ENCODE results near the gene SETMAR.

Gene SETMAR

DNA sequence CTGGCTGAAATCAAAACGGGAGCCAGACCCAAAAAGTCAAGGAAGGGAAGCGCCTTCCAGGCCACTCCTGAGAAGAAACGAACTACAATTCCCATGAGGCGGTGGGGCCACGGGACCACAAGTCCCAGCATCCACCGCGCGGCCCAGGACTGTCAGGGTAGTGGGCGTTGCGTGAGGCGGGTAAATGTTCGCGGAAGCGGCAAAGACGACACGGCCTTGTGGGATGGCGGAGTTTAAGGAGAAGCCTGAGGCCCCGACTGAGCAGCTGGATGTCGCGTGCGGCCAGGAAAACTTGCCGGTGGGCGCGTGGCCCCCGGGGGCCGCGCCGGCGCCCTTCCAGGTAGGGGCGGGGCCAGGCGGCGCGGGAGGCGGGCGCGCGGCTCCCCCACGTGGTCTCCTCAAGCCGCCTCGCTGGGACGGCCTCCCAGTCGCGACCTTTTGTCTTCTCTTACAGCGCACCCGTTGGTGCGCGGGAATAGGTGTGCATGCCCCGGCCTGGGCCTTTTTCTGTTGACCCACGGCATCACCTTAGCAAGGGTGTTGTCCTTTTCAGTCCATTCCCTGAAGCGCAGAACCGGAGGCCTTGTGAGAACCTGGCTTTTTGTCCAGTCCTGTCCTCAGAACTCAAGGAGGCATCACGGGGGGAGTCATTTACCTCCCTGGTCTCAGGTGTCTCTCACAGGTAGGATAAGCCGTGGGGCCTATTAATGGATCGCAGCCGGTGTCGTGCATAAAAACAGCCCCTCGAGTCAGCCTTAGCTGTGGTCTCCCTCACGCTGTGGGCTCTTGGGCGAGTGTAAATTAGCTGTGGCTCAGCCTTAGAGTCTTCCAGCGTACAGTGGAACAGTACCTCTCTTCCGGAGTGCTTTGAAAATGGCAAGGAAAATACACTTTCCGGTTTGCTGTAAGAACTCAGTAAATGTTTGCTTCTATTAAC is at the start of gene SETMAR:
TSS of gene SETMAR (plus strand) at position 183 of the 937 bp plus-strand sequence. CDS start at position 185, 2 bp downstream.
- Histone ChIP-seq H3K36me3 (ENCODE audit: control insufficient read depth, insufficient read depth, low read length) (no peaks in the 10 kb centered on the region), H3K9me3 (ENCODE audit: control insufficient read depth, insufficient read depth, low read length) (no peaks in the 10 kb centered on the region), H3K9ac (ENCODE audit: low read depth, low read length) (peak within 1 kb of the TSS; percentile 80), H3K27me3 (ENCODE audit: control insufficient read depth, insufficient read depth, low read length) (no peaks in the 10 kb centered on the region), H3K4me3 (ENCODE audit: low read depth, low read length) (peak within 1 kb of the TSS; percentile 64), H3K4me1 (ENCODE audit: control insufficient read depth, insufficient read depth, low read length) (no peaks in the 10 kb centered on the region)

- Histone ChIP-seq H3K27me3 (ENCODE audit: control insufficient read depth, insufficient read depth, low read length) (no peaks in the 10 kb centered on the region), H3K9ac (ENCODE audit: low read depth, low read length) (no peak overlapping the region), H3K36me3 (ENCODE audit: control insufficient read depth, insufficient read depth, low read length) (no peaks in the 10 kb centered on the region), H3K9me3 (ENCODE audit: control insufficient read depth, insufficient read depth, low read length) (no peaks in the 10 kb centered on the region), H3K4me3 (ENCODE audit: low read depth, low read length) (no peak overlapping the region), H3K4me1 (ENCODE audit: control insufficient read depth, insufficient read depth, low read length) (no peaks in the 10 kb centered on the region)
These were observed 41.8 kb upstream of the SETMAR start for GRCh38 chr3:4261406-4261805.

- no peaks in the 10 kb centered on the region for H3K27me3 ChIP-seq (ENCODE audit: control insufficient read depth, insufficient read depth, low read length)
- H3K4me1 ChIP-seq (ENCODE audit: control insufficient read depth, insufficient read depth, low read length) = no peaks in the 10 kb centered on the region
- H3K4me3 ChIP-seq (ENCODE audit: low read depth, low read length) = no peak overlapping the region
- H3K36me3 ChIP-seq (ENCODE audit: control insufficient read depth, insufficient read depth, low read length) = no peaks in the 10 kb centered on the region
- no peak overlapping the region for H3K9ac ChIP-seq (ENCODE audit: low read depth, low read length)
- H3K9me3 ChIP-seq (ENCODE audit: control insufficient read depth, insufficient read depth, low read length) = no peaks in the 10 kb centered on the region
These were observed 39.1 kb upstream of the SETMAR start for GRCh38 chr3:4264040-4264439.

GRCh38 chr3:4270720-4271119 is 32.4 kb upstream of the SETMAR start:
- H3K9me3 ChIP-seq (ENCODE audit: control insufficient read depth, insufficient read depth, low read length) = no peaks in the 10 kb centered on the region
- no peak overlapping the region for H3K4me3 ChIP-seq (ENCODE audit: low read depth, low read length)
- no peak overlapping the region for H3K9ac ChIP-seq (ENCODE audit: low read depth, low read length)
- H3K36me3 ChIP-seq (ENCODE audit: control insufficient read depth, insufficient read depth, low read length) = no peaks in the 10 kb centered on the region
- no peaks in the 10 kb centered on the region for H3K27me3 ChIP-seq (ENCODE audit: control insufficient read depth, insufficient read depth, low read length)
- no peaks in the 10 kb centered on the region for H3K4me1 ChIP-seq (ENCODE audit: control insufficient read depth, insufficient read depth, low read length)

DNA sequence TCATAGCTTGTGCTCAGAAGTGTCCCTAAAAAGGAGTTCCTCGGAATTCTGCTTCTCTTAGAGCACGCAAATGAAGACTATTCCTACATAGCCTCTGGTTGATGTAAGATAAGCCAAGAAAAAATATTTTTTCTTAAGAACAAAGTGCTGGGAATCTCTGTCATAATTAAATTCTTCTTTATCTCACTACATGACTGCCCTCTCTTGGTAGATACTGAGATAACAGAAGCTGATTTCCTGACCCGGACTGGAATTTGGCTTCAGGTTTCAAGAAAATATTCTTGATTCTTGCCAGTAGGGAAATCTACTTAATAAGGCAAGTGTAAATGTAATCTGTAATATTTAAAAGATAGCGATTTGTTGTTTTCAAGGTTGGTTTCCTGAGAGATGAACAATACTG is 31.3 kb upstream of the SETMAR start:
- H3K9me3 ChIP-seq (ENCODE audit: control insufficient read depth, insufficient read depth, low read length) = no peaks in the 10 kb centered on the region
- H3K27me3 ChIP-seq (ENCODE audit: control insufficient read depth, insufficient read depth, low read length) = no peaks in the 10 kb centered on the region
- no peaks in the 10 kb centered on the region for H3K36me3 ChIP-seq (ENCODE audit: control insufficient read depth, insufficient read depth, low read length)

DNA sequence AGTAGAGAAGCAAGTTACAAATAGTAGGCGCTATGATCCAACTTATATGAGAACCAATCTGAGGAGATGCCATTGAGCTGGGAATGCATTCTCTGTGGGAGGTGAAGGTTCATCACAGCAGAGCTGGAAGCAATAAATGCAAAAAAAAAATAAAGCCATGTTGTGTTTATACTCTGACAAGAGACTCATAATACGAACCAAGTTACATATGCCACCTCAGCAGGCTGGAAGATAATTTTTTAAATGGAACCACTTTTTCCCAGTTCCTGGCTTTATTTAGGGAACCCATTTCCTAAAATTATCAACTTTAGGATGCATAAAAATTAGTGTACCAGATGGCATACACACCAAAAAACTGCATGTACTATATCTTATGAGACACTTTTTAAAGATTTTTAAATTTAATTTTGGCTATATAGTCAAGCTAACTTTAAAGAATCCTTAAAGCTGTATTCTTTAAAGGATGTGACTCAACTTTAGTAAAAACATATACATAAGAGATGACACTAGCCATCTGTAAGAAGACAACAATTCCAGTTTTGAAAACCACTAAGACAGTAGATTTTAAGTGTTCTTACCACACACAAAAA is 23.6 kb upstream of the SETMAR start:
- Histone ChIP-seq H3K9ac (ENCODE audit: low read depth, low read length) (no peak overlapping the region), H3K4me1 (ENCODE audit: control insufficient read depth, insufficient read depth, low read length) (no peaks in the 10 kb centered on the region), H3K4me3 (ENCODE audit: low read depth, low read length) (no peak overlapping the region), H3K36me3 (ENCODE audit: control insufficient read depth, insufficient read depth, low read length) (no peaks in the 10 kb centered on the region), H3K9me3 (ENCODE audit: control insufficient read depth, insufficient read depth, low read length) (no peaks in the 10 kb centered on the region), H3K27me3 (ENCODE audit: control insufficient read depth, insufficient read depth, low read length) (no peaks in the 10 kb centered on the region)

More for the DNA sequence above, 31.3 kb upstream of the SETMAR start:
- no peak overlapping the region for H3K9ac ChIP-seq (ENCODE audit: low read depth, low read length)
- no peaks in the 10 kb centered on the region for H3K4me1 ChIP-seq (ENCODE audit: control insufficient read depth, insufficient read depth, low read length)
- no peak overlapping the region for H3K4me3 ChIP-seq (ENCODE audit: low read depth, low read length)

DNA sequence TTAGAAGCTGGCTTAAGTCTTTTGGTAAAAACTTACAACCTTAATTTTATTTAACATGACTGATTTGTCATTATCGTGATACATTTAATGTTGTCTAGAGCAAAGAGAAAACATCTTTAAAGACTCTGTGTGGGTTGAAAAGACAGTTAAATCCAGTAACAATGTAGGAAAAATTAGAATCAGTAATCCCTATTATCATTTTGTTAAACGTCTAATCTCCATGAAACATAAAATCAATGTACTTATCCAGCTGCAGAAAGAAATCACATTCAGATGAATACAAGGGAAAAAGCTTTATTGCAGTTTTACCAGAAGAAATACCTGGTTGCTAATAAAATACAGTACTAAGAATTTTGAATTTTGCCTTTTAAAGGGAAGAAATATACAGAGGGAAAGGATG is 21.2 kb upstream of the SETMAR start:
- no peaks in the 10 kb centered on the region for H3K4me1 ChIP-seq (ENCODE audit: control insufficient read depth, insufficient read depth, low read length)
- H3K9ac ChIP-seq (ENCODE audit: low read depth, low read length) = no peak overlapping the region
- no peak overlapping the region for H3K4me3 ChIP-seq (ENCODE audit: low read depth, low read length)
- H3K9me3 ChIP-seq (ENCODE audit: control insufficient read depth, insufficient read depth, low read length) = no peaks in the 10 kb centered on the region
- H3K36me3 ChIP-seq (ENCODE audit: control insufficient read depth, insufficient read depth, low read length) = no peaks in the 10 kb centered on the region
- no peaks in the 10 kb centered on the region for H3K27me3 ChIP-seq (ENCODE audit: control insufficient read depth, insufficient read depth, low read length)

- no peaks in the 10 kb centered on the region for H3K36me3 ChIP-seq (ENCODE audit: control insufficient read depth, insufficient read depth, low read length)
- H3K27me3 ChIP-seq (ENCODE audit: control insufficient read depth, insufficient read depth, low read length) = no peaks in the 10 kb centered on the region
- H3K9me3 ChIP-seq (ENCODE audit: control insufficient read depth, insufficient read depth, low read length) = no peaks in the 10 kb centered on the region
- no peak overlapping the region for H3K9ac ChIP-seq (ENCODE audit: low read depth, low read length)
- no peak overlapping the region for H3K4me3 ChIP-seq (ENCODE audit: low read depth, low read length)
- H3K4me1 ChIP-seq (ENCODE audit: control insufficient read depth, insufficient read depth, low read length) = no peaks in the 10 kb centered on the region
These were observed 18.3 kb upstream of the SETMAR start for GRCh38 chr3:4284865-4285264.

- no peaks in the 10 kb centered on the region for H3K27me3 ChIP-seq (ENCODE audit: control insufficient read depth, insufficient read depth, low read length)
- H3K9me3 ChIP-seq (ENCODE audit: control insufficient read depth, insufficient read depth, low read length) = no peaks in the 10 kb centered on the region
- no peak overlapping the region for H3K4me3 ChIP-seq (ENCODE audit: low read depth, low read length)
- no peaks in the 10 kb centered on the region for H3K36me3 ChIP-seq (ENCODE audit: control insufficient read depth, insufficient read depth, low read length)
- H3K9ac ChIP-seq (ENCODE audit: low read depth, low read length) = no peak overlapping the region
- H3K4me1 ChIP-seq (ENCODE audit: control insufficient read depth, insufficient read depth, low read length) = no peaks in the 10 kb centered on the region
These were observed 14.1 kb upstream of the SETMAR start for GRCh38 chr3:4289044-4289443.

GRCh38 chr3:4290272-4290893 is 12.8 kb upstream of the SETMAR start:
- Histone ChIP-seq H3K9me3 (ENCODE audit: control insufficient read depth, insufficient read depth, low read length) (no peaks in the 10 kb centered on the region), H3K9ac (ENCODE audit: low read depth, low read length) (no peak overlapping the region), H3K27me3 (ENCODE audit: control insufficient read depth, insufficient read depth, low read length) (no peaks in the 10 kb centered on the region), H3K4me3 (ENCODE audit: low read depth, low read length) (no peak overlapping the region), H3K4me1 (ENCODE audit: control insufficient read depth, insufficient read depth, low read length) (no peaks in the 10 kb centered on the region), H3K36me3 (ENCODE audit: control insufficient read depth, insufficient read depth, low read length) (no peaks in the 10 kb centered on the region)

DNA sequence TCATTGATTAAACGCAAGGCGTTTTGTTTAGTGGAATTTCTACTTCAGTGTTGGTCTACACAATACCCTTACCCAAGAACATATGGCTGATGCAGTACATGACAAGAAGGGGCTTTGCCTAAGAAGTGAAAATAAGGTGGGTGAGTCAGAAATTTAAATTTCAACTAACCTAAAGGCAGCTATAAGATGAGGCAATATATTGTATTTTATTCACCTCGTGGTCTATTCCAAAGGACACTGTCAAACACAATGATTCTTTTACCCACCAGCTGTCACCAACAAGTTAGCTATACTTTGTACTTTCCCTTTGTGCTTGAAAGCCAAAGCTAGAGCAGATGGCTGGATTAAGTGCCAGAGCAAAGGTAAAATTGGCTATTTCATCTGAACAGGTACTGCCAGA is 10.9 kb upstream of the SETMAR start:
- H3K9ac ChIP-seq (ENCODE audit: low read depth, low read length) = no peak overlapping the region
- H3K4me3 ChIP-seq (ENCODE audit: low read depth, low read length) = no peak overlapping the region
- H3K9me3 ChIP-seq (ENCODE audit: control insufficient read depth, insufficient read depth, low read length) = no peaks in the 10 kb centered on the region
- no peaks in the 10 kb centered on the region for H3K4me1 ChIP-seq (ENCODE audit: control insufficient read depth, insufficient read depth, low read length)
- H3K27me3 ChIP-seq (ENCODE audit: control insufficient read depth, insufficient read depth, low read length) = no peaks in the 10 kb centered on the region
- no peaks in the 10 kb centered on the region for H3K36me3 ChIP-seq (ENCODE audit: control insufficient read depth, insufficient read depth, low read length)
